Measurements from ENCODE around the gene CCN5. TPM values are rescaled to one million over a fixed set of nuclear protein-coding genes. Genes with fewer than 3 reads are reported as not detected.
A peak's percentile ranks its signal among the peaks of the same experiment; 100 is the strongest.

The CCN5 gene
- total and polyA plus RNA-seq, 2 of the 13 experiments (the other 11 are each of a cell fraction or from before 2014, with no cell fraction given): 0.12 TPM; not detected in 1

DNA sequence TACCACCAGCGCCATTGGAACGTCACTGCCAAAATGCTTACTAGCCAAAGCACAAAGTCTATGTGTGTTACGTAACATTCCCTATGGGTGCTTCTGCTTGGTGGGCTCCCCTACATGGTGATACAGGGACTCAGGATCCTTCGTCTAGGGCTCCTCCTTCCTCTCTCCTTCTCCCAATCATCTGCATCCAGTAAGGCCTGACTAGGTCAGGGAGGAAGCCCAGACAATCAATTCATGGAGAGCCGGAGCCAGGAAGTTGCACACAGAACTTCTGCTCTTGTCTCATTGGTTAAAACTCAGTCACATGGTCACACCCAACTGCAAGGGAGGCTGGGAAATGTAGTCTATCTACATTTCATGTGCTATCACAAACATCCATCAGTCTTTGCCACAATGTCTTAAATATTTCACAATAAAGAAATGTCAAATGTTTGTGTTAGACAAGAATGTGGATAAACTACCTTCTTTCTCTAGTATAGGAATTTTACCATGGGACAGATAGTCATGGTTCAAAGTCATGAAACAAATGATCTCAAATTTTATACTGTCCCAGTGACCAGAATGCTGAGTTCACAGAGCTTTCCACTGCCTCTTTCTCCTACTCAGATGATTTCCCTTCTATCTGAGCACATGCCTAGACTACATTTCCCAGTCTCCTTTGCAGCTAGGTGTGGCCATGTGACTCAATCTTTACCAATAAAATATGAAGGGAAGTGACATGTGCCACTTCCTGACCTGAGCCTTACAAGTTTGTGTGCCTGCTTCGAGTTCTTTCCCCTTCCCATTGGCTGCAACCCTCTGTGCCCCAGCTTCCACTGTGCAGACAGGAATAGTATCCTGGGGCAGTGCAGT is 21.2 kb downstream of the CCN5 start (continued):
- TF ChIP-seq SETDB1 (CRISPR knock-in tag; IDR thresholded peaks at IDR 0.05; ENCODE audit: borderline replicate concordance) (0 out of 2 replicates have a peak, but pooled peaks have one; percentile 16), PHF21A (CRISPR knock-in tag; IDR thresholded peaks at IDR 0.05) (peak; percentile 63; the same call in 1 of the 2 replicates), ZNF773 (CRISPR knock-in tag; IDR thresholded peaks at IDR 0.05; ENCODE audit: borderline replicate concordance) (no peak), RBM22 (optimal IDR thresholded peaks at IDR 0.05; ENCODE audit: low read length) (no peak), SUZ12 (IDR thresholded peaks at IDR 0.05; ENCODE audit: low read depth, low read length) (peak; percentile 67), ZNF780A (CRISPR knock-in tag; IDR thresholded peaks at IDR 0.05) (0 out of 2 replicates have a peak, but pooled peaks have one; percentile 59), ZNF44 (CRISPR knock-in tag; IDR thresholded peaks at IDR 0.05) (no peak), EEA1 (CRISPR knock-in tag; IDR thresholded peaks at IDR 0.05; ENCODE audit: borderline replicate concordance) (no peak), BORCS8-MEF2B (CRISPR knock-in tag; IDR thresholded peaks at IDR 0.05) (no peak), ZNF619 (CRISPR knock-in tag; IDR thresholded peaks at IDR 0.05) (peak; percentile 72; the same call in 1 of the 2 replicates), ZSCAN9 (CRISPR knock-in tag; IDR thresholded peaks at IDR 0.05; ENCODE audit: borderline replicate concordance) (no peak), CREM (IDR thresholded peaks at IDR 0.05) (peak; percentile 83), CREM (CRISPR knock-in tag; IDR thresholded peaks at IDR 0.05) (no peak), KDM3A (CRISPR knock-in tag; IDR thresholded peaks at IDR 0.05; ENCODE audit: low read depth) (0 out of 2 replicates have a peak, but pooled peaks have one; percentile 34), CCAR2 (optimal IDR thresholded peaks at IDR 0.05; ENCODE audit: low read depth, low read length) (no peak), NFYB (CRISPR knock-in tag; IDR thresholded peaks at IDR 0.05) (peak; percentile 89), YEATS4 (CRISPR knock-in tag; IDR thresholded peaks at IDR 0.05; ENCODE audit: borderline replicate concordance) (no peak; the same call in 1 of the 2 replicates), IRF2 (CRISPR knock-in tag; IDR thresholded peaks at IDR 0.05) (peak; percentile 80)
- TF ChIP-seq, protein P1, sequence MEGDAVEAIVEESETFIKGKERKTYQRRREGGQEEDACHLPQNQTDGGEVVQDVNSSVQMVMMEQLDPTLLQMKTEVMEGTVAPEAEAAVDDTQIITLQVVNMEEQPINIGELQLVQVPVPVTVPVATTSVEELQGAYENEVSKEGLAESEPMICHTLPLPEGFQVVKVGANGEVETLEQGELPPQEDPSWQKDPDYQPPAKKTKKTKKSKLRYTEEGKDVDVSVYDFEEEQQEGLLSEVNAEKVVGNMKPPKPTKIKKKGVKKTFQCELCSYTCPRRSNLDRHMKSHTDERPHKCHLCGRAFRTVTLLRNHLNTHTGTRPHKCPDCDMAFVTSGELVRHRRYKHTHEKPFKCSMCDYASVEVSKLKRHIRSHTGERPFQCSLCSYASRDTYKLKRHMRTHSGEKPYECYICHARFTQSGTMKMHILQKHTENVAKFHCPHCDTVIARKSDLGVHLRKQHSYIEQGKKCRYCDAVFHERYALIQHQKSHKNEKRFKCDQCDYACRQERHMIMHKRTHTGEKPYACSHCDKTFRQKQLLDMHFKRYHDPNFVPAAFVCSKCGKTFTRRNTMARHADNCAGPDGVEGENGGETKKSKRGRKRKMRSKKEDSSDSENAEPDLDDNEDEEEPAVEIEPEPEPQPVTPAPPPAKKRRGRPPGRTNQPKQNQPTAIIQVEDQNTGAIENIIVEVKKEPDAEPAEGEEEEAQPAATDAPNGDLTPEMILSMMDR (CRISPR knock-in tag; IDR thresholded peaks at IDR 0.05): peak; percentile 59
- TF ChIP-seq, protein P2, sequence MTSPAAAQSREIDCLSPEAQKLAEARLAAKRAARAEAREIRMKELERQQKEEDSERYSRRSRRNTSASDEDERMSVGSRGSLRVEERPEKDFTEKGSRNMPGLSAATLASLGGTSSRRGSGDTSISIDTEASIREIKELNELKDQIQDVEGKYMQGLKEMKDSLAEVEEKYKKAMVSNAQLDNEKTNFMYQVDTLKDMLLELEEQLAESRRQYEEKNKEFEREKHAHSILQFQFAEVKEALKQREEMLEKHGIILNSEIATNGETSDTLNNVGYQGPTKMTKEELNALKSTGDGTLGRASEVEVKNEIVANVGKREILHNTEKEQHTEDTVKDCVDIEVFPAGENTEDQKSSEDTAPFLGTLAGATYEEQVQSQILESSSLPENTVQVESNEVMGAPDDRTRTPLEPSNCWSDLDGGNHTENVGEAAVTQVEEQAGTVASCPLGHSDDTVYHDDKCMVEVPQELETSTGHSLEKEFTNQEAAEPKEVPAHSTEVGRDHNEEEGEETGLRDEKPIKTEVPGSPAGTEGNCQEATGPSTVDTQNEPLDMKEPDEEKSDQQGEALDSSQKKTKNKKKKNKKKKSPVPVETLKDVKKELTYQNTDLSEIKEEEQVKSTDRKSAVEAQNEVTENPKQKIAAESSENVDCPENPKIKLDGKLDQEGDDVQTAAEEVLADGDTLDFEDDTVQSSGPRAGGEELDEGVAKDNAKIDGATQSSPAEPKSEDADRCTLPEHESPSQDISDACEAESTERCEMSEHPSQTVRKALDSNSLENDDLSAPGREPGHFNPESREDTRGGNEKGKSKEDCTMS (CRISPR knock-in tag; conservative IDR thresholded peaks at IDR 0.05): no peak
- TF ChIP-seq, protein P3, sequence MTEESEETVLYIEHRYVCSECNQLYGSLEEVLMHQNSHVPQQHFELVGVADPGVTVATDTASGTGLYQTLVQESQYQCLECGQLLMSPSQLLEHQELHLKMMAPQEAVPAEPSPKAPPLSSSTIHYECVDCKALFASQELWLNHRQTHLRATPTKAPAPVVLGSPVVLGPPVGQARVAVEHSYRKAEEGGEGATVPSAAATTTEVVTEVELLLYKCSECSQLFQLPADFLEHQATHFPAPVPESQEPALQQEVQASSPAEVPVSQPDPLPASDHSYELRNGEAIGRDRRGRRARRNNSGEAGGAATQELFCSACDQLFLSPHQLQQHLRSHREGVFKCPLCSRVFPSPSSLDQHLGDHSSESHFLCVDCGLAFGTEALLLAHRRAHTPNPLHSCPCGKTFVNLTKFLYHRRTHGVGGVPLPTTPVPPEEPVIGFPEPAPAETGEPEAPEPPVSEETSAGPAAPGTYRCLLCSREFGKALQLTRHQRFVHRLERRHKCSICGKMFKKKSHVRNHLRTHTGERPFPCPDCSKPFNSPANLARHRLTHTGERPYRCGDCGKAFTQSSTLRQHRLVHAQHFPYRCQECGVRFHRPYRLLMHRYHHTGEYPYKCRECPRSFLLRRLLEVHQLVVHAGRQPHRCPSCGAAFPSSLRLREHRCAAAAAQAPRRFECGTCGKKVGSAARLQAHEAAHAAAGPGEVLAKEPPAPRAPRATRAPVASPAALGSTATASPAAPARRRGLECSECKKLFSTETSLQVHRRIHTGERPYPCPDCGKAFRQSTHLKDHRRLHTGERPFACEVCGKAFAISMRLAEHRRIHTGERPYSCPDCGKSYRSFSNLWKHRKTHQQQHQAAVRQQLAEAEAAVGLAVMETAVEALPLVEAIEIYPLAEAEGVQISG (CRISPR knock-in tag; IDR thresholded peaks at IDR 0.05): peak; percentile 65
- TF ChIP-seq, protein P4, sequence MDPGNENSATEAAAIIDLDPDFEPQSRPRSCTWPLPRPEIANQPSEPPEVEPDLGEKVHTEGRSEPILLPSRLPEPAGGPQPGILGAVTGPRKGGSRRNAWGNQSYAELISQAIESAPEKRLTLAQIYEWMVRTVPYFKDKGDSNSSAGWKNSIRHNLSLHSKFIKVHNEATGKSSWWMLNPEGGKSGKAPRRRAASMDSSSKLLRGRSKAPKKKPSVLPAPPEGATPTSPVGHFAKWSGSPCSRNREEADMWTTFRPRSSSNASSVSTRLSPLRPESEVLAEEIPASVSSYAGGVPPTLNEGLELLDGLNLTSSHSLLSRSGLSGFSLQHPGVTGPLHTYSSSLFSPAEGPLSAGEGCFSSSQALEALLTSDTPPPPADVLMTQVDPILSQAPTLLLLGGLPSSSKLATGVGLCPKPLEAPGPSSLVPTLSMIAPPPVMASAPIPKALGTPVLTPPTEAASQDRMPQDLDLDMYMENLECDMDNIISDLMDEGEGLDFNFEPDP (CRISPR knock-in tag; conservative IDR thresholded peaks at IDR 0.05): no peak
